Spinal cord (tissue), 10 donors: ENCODE results near the gene AADACL4. TPM values are rescaled to one million over a fixed set of nuclear protein-coding genes. Genes with fewer than 3 reads are reported as not detected.
A peak's percentile ranks its signal among the peaks of the same experiment; 100 is the strongest.
"Not testable (repeated sequence)": the region's sequence is repeated elsewhere in the genome, so short reads cannot be mapped to it uniquely, and the experiment has no call there.

ENCODE experiments used
- DNase-seq, 6 donors: peaks; one replicate each; pipeline versions ENCODE4 v3.0.0 to v3.0.0-alpha.2; 2013 to 2015; ENCODE audit warnings: low spot score in 6 of 6, low read depth in 4 of 6
- H3K27ac ChIP-seq: one replicate; pipeline ENCODE4 v1.5.1; 2013; ENCODE audit warnings: low read depth, low read length, control low read depth
- H3K27me3 ChIP-seq: one replicate; pipeline ENCODE4 v1.6.1; 2013; ENCODE audit warnings: low read length; ENCODE audit not compliant: control insufficient read depth, insufficient read depth
- H3K36me3 ChIP-seq: one replicate; pipeline ENCODE4 v1.6.1; 2013; ENCODE audit warnings: low read length; ENCODE audit not compliant: control insufficient read depth, insufficient read depth
- H3K4me1 ChIP-seq: one replicate; pipeline ENCODE4 v1.6.1; 2013; ENCODE audit warnings: low read length; ENCODE audit not compliant: control insufficient read depth, insufficient read depth
- H3K4me3 ChIP-seq: one replicate; pipeline ENCODE4 v1.5.1; 2013; ENCODE audit warnings: low read depth, low read length, control low read depth
- H3K9me3 ChIP-seq: one replicate; pipeline ENCODE4 v1.6.1; 2013; ENCODE audit warnings: low read length; ENCODE audit not compliant: control insufficient read depth, insufficient read depth
- WGBS: methylation state at CpG from one replicate; pipeline ENCODE4 v1.1.5; 2013; ENCODE audit warnings: missing lambda C conversion rate; ENCODE audit not compliant: insufficient coverage; 5-methylcytosine and 5-hydroxymethylcytosine counted together
- polyA plus RNA-seq, 2 donors: library from polyadenylated mRNA; unstranded; fragments of 120-200 nt; gene quantifications; one replicate each; pipeline ENCODE4 v1.2.1, GENCODE V29; 2013; ENCODE audit not compliant: insufficient read length in 2 of 2
- total RNA-seq, 2 donors: library from RNA; depleted of rRNA in 1 of 2; stranded (reverse); fragments of 120-200 nt in 1 of 2; fragments of >200 nt in 1 of 2; gene quantifications; one replicate each; pipeline versions ENCODE4 v1.2.3 to v1.2.4, GENCODE V29; 2013 to 2014
- donor health status: healthy.

Gene AADACL4
- total and polyA plus RNA-seq, 4 donors: 0.11 TPM; not detected in 3

- Histone ChIP-seq H3K27me3 (no peaks in the 10 kb centered on the region), H3K36me3 (no peaks in the 10 kb centered on the region), H3K4me3 (no peak overlapping the region), H3K4me1 (no peaks in the 10 kb centered on the region), H3K27ac (no peak overlapping the region), H3K9me3 (peaks cover 1% of the 10 kb centered on the region)
- WGBS: no CpG with 5 or more reads among the region's 3 CpGs
- peak in 1 of 6 donors; percentile 13 for DNase-seq
These were observed 53.5 kb downstream of the AADACL4 start for GRCh38 chr1:12697397-12697796.

- WGBS: 71% methylated on average over 3 of the region's 6 CpGs
- H3K27me3 ChIP-seq: no peaks in the 10 kb centered on the region
- DNase-seq: no peak
These were observed 60.1 kb downstream of the AADACL4 start for GRCh38 chr1:12703821-12704451.

GRCh38 chr1:12706061-12706460 is 62.2 kb downstream of the AADACL4 start:
- H3K27ac ChIP-seq: no peak overlapping the region

More at GRCh38 chr1:12703821-12704451, 60.1 kb downstream of the AADACL4 start:
- Histone ChIP-seq H3K9me3 (peaks cover under 1% of the 10 kb centered on the region), H3K27ac (no peak overlapping the region), H3K4me1 (no peaks in the 10 kb centered on the region), H3K36me3 (no peaks in the 10 kb centered on the region), H3K4me3 (no peak overlapping the region)

DNA sequence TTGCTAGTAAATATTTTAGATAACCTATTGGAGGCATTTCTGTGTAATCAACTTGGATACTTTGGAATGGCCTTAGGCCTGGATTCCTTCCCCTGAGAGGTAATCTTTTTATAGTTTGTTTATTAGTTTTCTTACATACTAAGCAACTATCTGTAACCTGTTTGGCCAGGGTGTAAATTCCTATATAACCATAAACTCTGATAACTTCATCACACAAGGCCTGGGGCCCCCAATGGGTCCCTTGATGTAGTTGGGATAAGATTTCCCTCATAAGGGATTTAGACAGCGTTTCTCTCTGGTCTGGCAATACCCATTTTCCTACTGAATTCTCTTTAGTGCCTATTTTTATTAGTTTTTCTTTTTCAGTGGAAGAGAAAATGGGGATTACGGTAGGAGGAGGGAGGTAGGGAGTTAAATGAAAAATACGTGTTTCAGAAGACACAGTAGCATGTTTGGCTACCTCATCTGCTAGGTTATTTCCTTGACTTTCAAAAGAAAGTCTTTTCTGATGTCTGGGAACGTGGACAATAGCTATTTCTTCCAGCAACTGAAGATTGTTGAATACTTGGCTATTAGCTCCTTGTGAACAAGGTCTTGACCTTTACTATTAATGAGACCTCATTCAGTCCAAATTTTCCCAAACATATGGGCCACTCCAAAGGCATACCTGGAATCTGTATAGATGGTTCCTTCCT is 64.7 kb downstream of the AADACL4 start:
- WGBS: 83% methylated on average over 2 of the region's 4 CpGs
- H3K36me3 ChIP-seq: no peaks in the 10 kb centered on the region

More at GRCh38 chr1:12706061-12706460, 62.2 kb downstream of the AADACL4 start:
- no peaks in the 10 kb centered on the region for H3K4me1 ChIP-seq
- no peaks in the 10 kb centered on the region for H3K9me3 ChIP-seq
- WGBS: 73% methylated on average over 3 of the region's 3 CpGs
- H3K4me3 ChIP-seq: no peak overlapping the region
- no peaks in the 10 kb centered on the region for H3K27me3 ChIP-seq
- DNase-seq: no peak
- H3K36me3 ChIP-seq: no peaks in the 10 kb centered on the region

DNA sequence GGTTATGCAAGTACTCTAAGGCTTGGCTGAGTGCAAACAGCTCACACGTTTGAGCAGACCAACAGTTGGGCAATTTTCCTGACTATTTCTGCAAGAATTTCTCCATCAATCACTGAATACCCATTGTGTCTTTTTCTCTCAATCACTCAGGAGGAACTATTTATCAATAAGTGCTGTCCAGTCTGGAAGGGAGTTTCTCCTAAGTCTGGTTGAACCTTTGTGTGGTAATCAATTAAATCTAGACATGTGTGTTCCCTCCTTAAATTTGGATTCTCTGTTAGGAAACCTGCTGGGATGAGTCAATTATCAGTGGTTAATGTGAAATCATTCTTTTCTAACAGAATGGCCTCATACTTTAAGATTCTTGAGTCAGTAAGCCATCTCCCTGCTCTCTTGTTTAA is 65.2 kb downstream of the AADACL4 start:
- Histone ChIP-seq H3K4me1 (no peaks in the 10 kb centered on the region), H3K4me3 (no peak overlapping the region), H3K27ac (no peak overlapping the region), H3K27me3 (no peaks in the 10 kb centered on the region), H3K9me3 (no peaks in the 10 kb centered on the region), H3K36me3 (no peaks in the 10 kb centered on the region)
- no CpG with 5 or more reads among the region's 1 CpG for WGBS
- no peak for DNase-seq

More for the DNA sequence above, 64.7 kb downstream of the AADACL4 start:
- no peak for DNase-seq
- H3K27me3 ChIP-seq: no peaks in the 10 kb centered on the region
- H3K9me3 ChIP-seq: no peaks in the 10 kb centered on the region
- no peak overlapping the region for H3K4me3 ChIP-seq
- no peak overlapping the region for H3K27ac ChIP-seq
- no peaks in the 10 kb centered on the region for H3K4me1 ChIP-seq

- Histone ChIP-seq H3K27me3 (no peaks in the 10 kb centered on the region), H3K9me3 (no peaks in the 10 kb centered on the region), H3K27ac (no peak overlapping the region), H3K4me1 (no peaks in the 10 kb centered on the region), H3K36me3 (no peaks in the 10 kb centered on the region), H3K4me3 (no peak overlapping the region)
- DNase-seq: no peak
- WGBS: no CpG with 5 or more reads among the region's 3 CpGs
These were observed 65.8 kb downstream of the AADACL4 start for GRCh38 chr1:12709696-12710095.

- no peak for DNase-seq
- Histone ChIP-seq H3K4me3 (no peak overlapping the region), H3K27me3 (no peaks in the 10 kb centered on the region), H3K4me1 (no peaks in the 10 kb centered on the region), H3K27ac (no peak overlapping the region), H3K9me3 (no peaks in the 10 kb centered on the region), H3K36me3 (no peaks in the 10 kb centered on the region)
- WGBS: no CpG with 5 or more reads among the region's 3 CpGs
These were observed 67.7 kb downstream of the AADACL4 start for GRCh38 chr1:12711536-12711935.

- no peak overlapping the region for H3K4me3 ChIP-seq
- H3K36me3 ChIP-seq: no peaks in the 10 kb centered on the region
- no peaks in the 10 kb centered on the region for H3K4me1 ChIP-seq
- no peaks in the 10 kb centered on the region for H3K27me3 ChIP-seq
- H3K27ac ChIP-seq: no peak overlapping the region
- no peaks in the 10 kb centered on the region for H3K9me3 ChIP-seq
- 80% methylated on average over 1 of the region's 1 CpG for WGBS
- no peak for DNase-seq
These were observed 68.2 kb downstream of the AADACL4 start for GRCh38 chr1:12712076-12712475.

DNA sequence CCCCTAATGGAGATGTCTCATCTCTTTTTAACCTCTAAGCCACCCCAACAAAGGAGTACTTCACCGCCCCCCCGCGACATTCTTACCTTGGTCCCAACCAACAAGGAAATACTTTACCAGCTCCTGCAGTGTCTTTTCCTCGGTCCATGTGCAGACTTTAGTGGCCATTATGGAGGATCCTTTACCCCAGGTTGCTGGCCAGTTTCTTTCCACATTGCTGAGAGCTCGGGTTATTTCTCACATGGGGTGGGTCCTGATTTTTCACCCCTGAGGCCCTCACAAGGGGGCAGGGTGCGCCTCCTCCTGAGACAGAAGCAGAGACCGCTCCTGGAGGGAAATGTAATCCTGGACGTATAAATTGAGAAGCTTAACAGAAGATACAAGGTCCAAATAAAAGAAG is 69.0 kb downstream of the AADACL4 start:
- DNase-seq: no peak
- no peak overlapping the region for H3K27ac ChIP-seq
- 95% methylated on average over 6 of the region's 8 CpGs for WGBS
- no peaks in the 10 kb centered on the region for H3K4me1 ChIP-seq
- no peaks in the 10 kb centered on the region for H3K27me3 ChIP-seq
- H3K4me3 ChIP-seq: no peak overlapping the region
- no peaks in the 10 kb centered on the region for H3K36me3 ChIP-seq
- H3K9me3 ChIP-seq: no peaks in the 10 kb centered on the region

- WGBS: 95% methylated on average over 4 of the region's 5 CpGs
- H3K4me3 ChIP-seq, H3K36me3 ChIP-seq, H3K27ac ChIP-seq, DNase-seq, H3K4me1 ChIP-seq, H3K9me3 ChIP-seq, H3K27me3 ChIP-seq: not testable (repeated sequence)
These were observed 69.8 kb downstream of the AADACL4 start for GRCh38 chr1:12713651-12714050.
